ENCODE data around the gene RNF138. TPM values are rescaled to one million over a fixed set of nuclear protein-coding genes. Genes with fewer than 3 reads are reported as not detected.

The RNF138 gene
- total and polyA plus RNA-seq, 2 of the 8 experiments (the other 6 are each of a cell fraction or from before 2014, with no cell fraction given) = 29.2 to 109 TPM

GRCh38 chr18:32096946-32097345 is 5.3 kb downstream of the RNF138 start:
- no peak overlapping the region for H4K5ac ChIP-seq (ENCODE audit: insufficient read length, low read depth, low read length)
- H3K27ac ChIP-seq (ENCODE audit: low read depth, low read length) = no peak overlapping the region; the same call in 1 of the 2 replicates
- peaks cover 5% of the 10 kb centered on the region; the same call in 1 of the 2 replicates for H3K23me2 ChIP-seq (ENCODE audit: low read depth, low read length)
- CTCF ChIA-PET (ENCODE audit: partially characterized antibody) = interaction anchor here (1.3 to 2.1 kb wide), 2 partner anchors 25 to 119 kb away, joined by 3 to 4 read pairs; no protein-coding TSS in a partner anchor
- DNase-seq (ENCODE audit: low read depth in 1 of 2, low spot score in 2 of 2) (no peak), FAIRE-seq (no peak)
- H3K9ac ChIP-seq (replicated peaks in 1 of 4; ENCODE audit: extremely low read depth in 1 of 4, low read depth in 3 of 4, low read length in 3 of 4) = no peak overlapping the region
- H2BK120ac ChIP-seq (replicated peaks; ENCODE audit: low read depth, low read length) = no peak overlapping the region
- H3K4me3 ChIP-seq (ENCODE audit: extremely low read depth in 1 of 4, insufficient read depth in 2 of 4, low read depth in 3 of 4, low read length in 4 of 4) = no peak overlapping the region
- no peak overlapping the region for H4K8ac ChIP-seq (ENCODE audit: extremely low read depth, insufficient read depth, low read length)
- no peak overlapping the region for H3K4ac ChIP-seq (replicated peaks; ENCODE audit: insufficient read length, low read depth, low read length)
- H3K56ac ChIP-seq (replicated peaks; ENCODE audit: insufficient read length, low read depth, low read length) = no peak overlapping the region
- no peaks in the 10 kb centered on the region for H3K9me3 ChIP-seq (ENCODE audit: insufficient read depth in 2 of 2, low read depth in 1 of 2, low read length in 1 of 2)
- no peak overlapping the region for H2BK12ac ChIP-seq (ENCODE audit: low read depth, low read length)
- H2AFZ ChIP-seq (ENCODE audit: low read length) = no peak overlapping the region
- no peaks in the 10 kb centered on the region for H3K27me3 ChIP-seq (replicated peaks in 1 of 4; ENCODE audit: control insufficient read depth in 3 of 4, extremely low read depth in 1 of 4, insufficient read depth in 3 of 4, low read length in 3 of 4)
- no peak overlapping the region for H4K91ac ChIP-seq (replicated peaks; ENCODE audit: insufficient read length, low read length)
- peaks cover 0 to 10% (median 0%) of the 10 kb centered on the region in 4 experiments; a peak in 1 of 8 replicates for H3K36me3 ChIP-seq (ENCODE audit: control insufficient read depth in 2 of 4, insufficient read depth in 4 of 4, low read length in 3 of 4)
- no peak overlapping the region for H3K18ac ChIP-seq (ENCODE audit: extremely low read depth, low read length)
- no peak overlapping the region for H2BK20ac ChIP-seq (ENCODE audit: low read length)
- H3K14ac ChIP-seq (ENCODE audit: insufficient read length) = no peak overlapping the region
- H2BK15ac ChIP-seq (ENCODE audit: low read length) = no peak overlapping the region
- POLR2A ChIA-PET (ENCODE audit: partially characterized antibody) = interaction anchor here (1.2 to 1.5 kb wide), 2 partner anchors 8 to 11 kb away, joined by 8 to 10 read pairs; no protein-coding TSS in a partner anchor
- no peak overlapping the region for H2BK5ac ChIP-seq (ENCODE audit: low read depth, low read length)
- no peak overlapping the region for H3K23ac ChIP-seq (ENCODE audit: insufficient read length)
- H3K4me2 ChIP-seq (ENCODE audit: insufficient read depth in 1 of 2, low read depth in 2 of 2, low read length in 2 of 2) = no peak overlapping the region
- peaks cover 8% of the 10 kb centered on the region for H3K79me1 ChIP-seq (ENCODE audit: low read depth, low read length)
- H3K4me1 ChIP-seq (replicated peaks in 1 of 4; ENCODE audit: control insufficient read depth in 3 of 4, insufficient read depth in 4 of 4, low read length in 3 of 4) = peaks cover 0 to 3% (median 1%) of the 10 kb centered on the region in 4 experiments; a peak in 2 of 7 replicates
- peaks cover 23 to 86% of the 10 kb centered on the region in 2 experiments for H3K79me2 ChIP-seq (ENCODE audit: control insufficient read depth in 1 of 2, insufficient read depth in 2 of 2, low read length in 2 of 2)
- no peak overlapping the region for H2AK5ac ChIP-seq (ENCODE audit: low read depth, low read length)
- H4K20me1 ChIP-seq (replicated peaks in 1 of 2; ENCODE audit: control insufficient read depth in 1 of 2, insufficient read depth in 2 of 2, low read length in 2 of 2) = peaks cover 6 to 11% of the 10 kb centered on the region in 2 experiments
- 90% methylated on average over 2 of the region's 2 CpGs; no CpG with 5 or more reads in 1 of the 2 experiments for WGBS, 2 experiments (ENCODE audit: extremely low coverage in 1 of 2, insufficient coverage in 1 of 2, insufficient read length in 1 of 2, insufficient replicate concordance in 2 of 2, low coverage in 1 of 2, low lambda C conversion rate in 2 of 2, missing lambda C conversion rate in 1 of 2)
- TF ChIP-seq CHD1 (IDR thresholded peaks at IDR 0.05; ENCODE audit: low read depth, low read length) = no peak
- TF ChIP-seq CEBPB (IDR thresholded peaks at IDR 0.05; ENCODE audit: low read depth, low read length) = no peak
- TF ChIP-seq HDAC2 (IDR thresholded peaks at IDR 0.05; ENCODE audit: borderline replicate concordance in 1 of 2, low read depth in 2 of 2, low read length in 2 of 2) = no peak
- TF ChIP-seq SP4 (IDR thresholded peaks at IDR 0.05; ENCODE audit: low read length) = no peak
- no peak for TF ChIP-seq MAFK (IDR thresholded peaks at IDR 0.05; ENCODE audit: low read depth, low read length)
- no peak for TF ChIP-seq ZNF274 (IDR thresholded peaks at IDR 0.05; ENCODE audit: borderline replicate concordance, extremely low read depth, low read length)
- no peak for TF ChIP-seq SUZ12 (IDR thresholded peaks at IDR 0.05; ENCODE audit: low read length)
- TF ChIP-seq SP2 (IDR thresholded peaks at IDR 0.05; ENCODE audit: low read length) = no peak
- TF ChIP-seq JUND (IDR thresholded peaks at IDR 0.05; ENCODE audit: low read length) = no peak
- TF ChIP-seq RFX5 (IDR thresholded peaks at IDR 0.05; ENCODE audit: borderline replicate concordance, low read depth, low read length) = no peak
- no peak for TF ChIP-seq NANOG (IDR thresholded peaks at IDR 0.05; ENCODE audit: insufficient read depth, low read depth, low read length, poor library complexity, severe bottlenecking)
- no peak for TF ChIP-seq GABPA (IDR thresholded peaks at IDR 0.05; ENCODE audit: borderline replicate concordance, insufficient read depth, low read length)
- no peak for TF ChIP-seq TAF7 (optimal IDR thresholded peaks at IDR 0.05; ENCODE audit: borderline replicate concordance, low read depth, low read length)
- no peak for TF ChIP-seq SP1 (IDR thresholded peaks at IDR 0.05; ENCODE audit: low read depth, low read length)
- TF ChIP-seq KDM1A (IDR thresholded peaks at IDR 0.05; ENCODE audit: borderline replicate concordance, low read length) = no peak
